C4-2B (cell line): ENCODE measurements around the gene HPGDS.

ENCODE experiments used
- H3K27ac ChIP-seq: fragments of 450-650 bp; 2 replicates; pipeline ENCODE4 v1.5.1; 2017
- TF ChIP-seq, protein P1 (sequence below): fragments of 450-650 bp; conservative IDR thresholded peaks from 2 replicates; pipeline ENCODE4 v1.5.1; 2017; ENCODE audit warnings: mild to moderate bottlenecking

HPGDS gene

DNA sequence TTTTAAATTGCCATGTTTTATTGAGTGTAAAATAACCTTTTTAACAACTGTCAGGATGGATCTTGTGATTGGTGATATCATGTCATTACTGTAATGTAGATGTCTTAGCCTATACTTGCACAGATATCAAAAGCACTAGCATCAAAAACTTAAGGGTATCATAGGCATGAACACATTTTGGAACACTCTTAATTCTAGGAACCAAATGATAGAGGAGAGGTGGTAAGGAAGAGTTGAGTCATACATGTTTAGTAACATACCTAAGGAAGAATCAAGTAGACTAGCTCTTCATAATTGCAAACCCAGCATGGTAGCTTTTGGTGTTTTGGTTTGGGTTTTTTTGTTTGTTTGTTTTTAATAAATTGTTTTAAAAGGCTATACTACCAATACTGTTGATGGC lies 91.5 kb downstream of the HPGDS start:
- H3K27ac ChIP-seq, result no peak overlapping the region
- TF ChIP-seq, protein P1, sequence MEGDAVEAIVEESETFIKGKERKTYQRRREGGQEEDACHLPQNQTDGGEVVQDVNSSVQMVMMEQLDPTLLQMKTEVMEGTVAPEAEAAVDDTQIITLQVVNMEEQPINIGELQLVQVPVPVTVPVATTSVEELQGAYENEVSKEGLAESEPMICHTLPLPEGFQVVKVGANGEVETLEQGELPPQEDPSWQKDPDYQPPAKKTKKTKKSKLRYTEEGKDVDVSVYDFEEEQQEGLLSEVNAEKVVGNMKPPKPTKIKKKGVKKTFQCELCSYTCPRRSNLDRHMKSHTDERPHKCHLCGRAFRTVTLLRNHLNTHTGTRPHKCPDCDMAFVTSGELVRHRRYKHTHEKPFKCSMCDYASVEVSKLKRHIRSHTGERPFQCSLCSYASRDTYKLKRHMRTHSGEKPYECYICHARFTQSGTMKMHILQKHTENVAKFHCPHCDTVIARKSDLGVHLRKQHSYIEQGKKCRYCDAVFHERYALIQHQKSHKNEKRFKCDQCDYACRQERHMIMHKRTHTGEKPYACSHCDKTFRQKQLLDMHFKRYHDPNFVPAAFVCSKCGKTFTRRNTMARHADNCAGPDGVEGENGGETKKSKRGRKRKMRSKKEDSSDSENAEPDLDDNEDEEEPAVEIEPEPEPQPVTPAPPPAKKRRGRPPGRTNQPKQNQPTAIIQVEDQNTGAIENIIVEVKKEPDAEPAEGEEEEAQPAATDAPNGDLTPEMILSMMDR, result no peak
